HEK293T (cell line): ENCODE data around the gene ENTPD7.

Experiments used
- CTCF ChIA-PET: fragments of 350-600 bp; formaldehyde crosslinking; extraction: SDS; loops from one replicate; lab custom pipeline; 2021; ENCODE audit warnings: antibody characterized with exemption, inconsistent platforms; lab: Yijun Ruan, JAX
- POLR2A ChIA-PET: fragments of 350-600 bp; formaldehyde crosslinking; extraction: SDS; loops from one replicate; lab custom pipeline; 2020; ENCODE audit warnings: antibody characterized with exemption, inconsistent platforms; lab: Yijun Ruan, JAX
- DNase-seq: peaks from one replicate; pipeline ENCODE4 v3.0.0; 2012; ENCODE audit warnings: mixed read lengths; ENCODE audit errors: extremely low spot score
- ARNT ChIP-seq: fragments of 450-650 bp; IDR thresholded peaks from 2 replicates; pipeline ENCODE4 v1.6.1; 2017; ENCODE audit warnings: mild to moderate bottlenecking
- BHLHE40 ChIP-seq: fragments of 450-650 bp; IDR thresholded peaks from 2 replicates; pipeline ENCODE4 v1.6.1; 2016; ENCODE audit warnings: mild to moderate bottlenecking, moderate library complexity, borderline replicate concordance
- CTBP1 ChIP-seq: fragments of 450-650 bp; IDR thresholded peaks from 2 replicates; pipeline ENCODE4 v1.6.1; 2016; ENCODE audit warnings: borderline replicate concordance
- ELF4 ChIP-seq: fragments of 450-650 bp; IDR thresholded peaks from 2 replicates; pipeline ENCODE4 v1.6.1; 2017; ENCODE audit warnings: antibody characterized with exemption
- FOXA1 ChIP-seq: fragments of 450-650 bp; IDR thresholded peaks from 2 replicates; pipeline ENCODE4 v1.6.1; 2016; ENCODE audit warnings: mild to moderate bottlenecking
- FOXK2 ChIP-seq: fragments of 450-650 bp; IDR thresholded peaks from 2 replicates; pipeline ENCODE4 v1.6.1; 2016; ENCODE audit warnings: mild to moderate bottlenecking
- FOXM1 ChIP-seq: fragments of 450-650 bp; IDR thresholded peaks from 2 replicates; pipeline ENCODE4 v1.6.1; 2017; ENCODE audit warnings: mild to moderate bottlenecking, borderline replicate concordance
- HDGF ChIP-seq: fragments of 450-650 bp; IDR thresholded peaks from 2 replicates; pipeline ENCODE4 v1.6.1; 2017; ENCODE audit warnings: antibody characterized with exemption, borderline replicate concordance
- L3MBTL2 ChIP-seq: fragments of 450-650 bp; conservative IDR thresholded peaks from 2 replicates; pipeline ENCODE4 v1.6.1; 2016; ENCODE audit warnings: mild to moderate bottlenecking
- LEF1 ChIP-seq: fragments of 450-650 bp; IDR thresholded peaks from 2 replicates; pipeline ENCODE4 v1.6.1; 2017; ENCODE audit warnings: mild to moderate bottlenecking, borderline replicate concordance
- NFRKB ChIP-seq: fragments of 450-650 bp; IDR thresholded peaks from 2 replicates; pipeline ENCODE4 v1.6.1; 2016; ENCODE audit warnings: mild to moderate bottlenecking, moderate library complexity
- PKNOX1 ChIP-seq: fragments of 450-650 bp; IDR thresholded peaks from 2 replicates; pipeline ENCODE4 v1.6.1; 2016
- SP1 ChIP-seq: fragments of 450-650 bp; IDR thresholded peaks from 2 replicates; pipeline ENCODE4 v1.6.1; 2017
- SUZ12 ChIP-seq: fragments of 450-650 bp; IDR thresholded peaks from 2 replicates; pipeline ENCODE4 v1.6.1; 2016; ENCODE audit warnings: mild to moderate bottlenecking
- TARDBP ChIP-seq: fragments of 450-650 bp; IDR thresholded peaks from 2 replicates; pipeline ENCODE4 v1.6.1; 2016
- ZNF384 ChIP-seq: fragments of 450-650 bp; IDR thresholded peaks from 2 replicates; pipeline ENCODE4 v1.6.1; 2016

The ENTPD7 gene

GRCh38 chr10:99711129-99711719, 51.9 kb downstream of the ENTPD7 start:
- TF ChIP-seq FOXA1: no peak
- no peak for TF ChIP-seq BHLHE40
- TF ChIP-seq FOXM1: no peak
- no peak for TF ChIP-seq PKNOX1
- no peak for TF ChIP-seq ARNT
- TF ChIP-seq TARDBP: no peak
- no peak for TF ChIP-seq ELF4
- TF ChIP-seq SP1: no peak
- TF ChIP-seq ZNF384: no peak
- CTCF ChIA-PET: interaction anchor here (0.6 to 1.5 kb wide), 10 partner anchors 9 to 337 kb away, joined by 3 to 7 read pairs (median 3); partner anchors contain the start of genes COX15 and CUTC
- POLR2A ChIA-PET: interaction anchor here (1.5 kb wide), 1 partner anchor 91 kb away, joined by 4 read pairs; no protein-coding TSS in a partner anchor
- DNase-seq: peak; percentile 59

GRCh38 chr10:99714446-99714845, 55.1 kb downstream of the ENTPD7 start:
- no peak for DNase-seq
- POLR2A ChIA-PET: no interaction called here
- no peak for TF ChIP-seq CTBP1
- no peak for TF ChIP-seq FOXK2
- no peak for TF ChIP-seq L3MBTL2
- TF ChIP-seq ZNF384: no peak
- TF ChIP-seq FOXM1: no peak
- no peak for TF ChIP-seq BHLHE40
- CTCF ChIA-PET: interaction anchor here (1.1 kb wide), 1 partner anchor 154 kb away, joined by 3 read pairs; no protein-coding TSS in a partner anchor

- TF ChIP-seq L3MBTL2 (no peak), FOXM1 (no peak), CTBP1 (no peak), FOXA1 (no peak), SP1 (no peak), ELF4 (no peak), NFRKB (no peak), LEF1 (no peak), ZNF384 (no peak)
- ChIA-PET POLR2A (interaction anchor here (3.7 kb wide), 1 partner anchor 12 kb away, joined by 14 read pairs; the partner anchor contains the start of genes COX15 and CUTC), CTCF (interaction anchor here (0.6 to 1.4 kb wide), 2 partner anchors 9 to 49 kb away, joined by 3 to 7 read pairs; no protein-coding TSS in a partner anchor)
- no peak for DNase-seq
Observed at GRCh38 chr10:99720387-99720786, 61.1 kb downstream of the ENTPD7 start.

- ChIA-PET POLR2A (interaction anchor here (1.2 kb wide), 1 partner anchor 8 kb away, joined by 3 read pairs; no protein-coding TSS in a partner anchor), CTCF (no interaction called here)
- no peak for DNase-seq
- TF ChIP-seq FOXK2: no peak
- no peak for TF ChIP-seq CTBP1
- no peak for TF ChIP-seq SP1
Observed at GRCh38 chr10:99730026-99730425, 70.7 kb downstream of the ENTPD7 start.

GRCh38 chr10:99731306-99732032, 72.2 kb downstream of the ENTPD7 start:
- CTCF ChIA-PET: interaction anchor here (0.5 to 1.8 kb wide), 5 partner anchors 9 to 114 kb away, joined by 3 to 5 read pairs (median 3); no protein-coding TSS in a partner anchor

More at GRCh38 chr10:99731306-99732032, 72.2 kb downstream of the ENTPD7 start:
- no peak for DNase-seq
- TF ChIP-seq NFRKB (no peak), SP1 (no peak), FOXK2 (no peak), HDGF (no peak), BHLHE40 (no peak), SUZ12 (no peak), PKNOX1 (no peak), ELF4 (no peak), CTBP1 (no peak), L3MBTL2 (no peak), ARNT (no peak), LEF1 (no peak), FOXM1 (no peak), FOXA1 (no peak)
- POLR2A ChIA-PET: interaction anchor here (0.6 to 3.6 kb wide), 12 partner anchors 10 to 282 kb away, joined by 3 to 32 read pairs (median 4); partner anchors contain the start of genes ENTPD7 and SLC25A28
